HepG2 (cell line): ENCODE data around the gene SYCP2L. TPM values are rescaled to one million over a fixed set of nuclear protein-coding genes. Genes with fewer than 3 reads are reported as not detected.

Experiments
- EZH2 ChIP-seq: conservative IDR thresholded peaks from 2 replicates; pipeline ENCODE4 v1.6.1; 2012; ENCODE audit warnings: mild to moderate bottlenecking, low read depth, low read length, moderate library complexity
- HNRNPUL1 ChIP-seq: fragments of 200-400 bp; formaldehyde crosslinking; IDR thresholded peaks from 2 replicates; pipeline ENCODE4 v1.6.1; 2017; ENCODE audit warnings: low read depth, mild to moderate bottlenecking, low read length, moderate library complexity
- HOXD1 ChIP-seq: sonication (generic); formaldehyde crosslinking; IDR thresholded peaks from 2 replicates; pipeline ENCODE4 v1.5.0; 2020; ENCODE audit warnings: missing genetic modification reagents
- KDM1A ChIP-seq: IDR thresholded peaks from 2 replicates; pipeline ENCODE4 v1.6.1; 2016; ENCODE audit warnings: missing compliant biosample characterization
- KLF13 ChIP-seq: sonication (generic); formaldehyde crosslinking; IDR thresholded peaks from 2 replicates; pipeline ENCODE4 v1.4.0; 2020; ENCODE audit warnings: mild to moderate bottlenecking, missing genetic modification reagents
- PAF1 ChIP-seq: IDR thresholded peaks from 2 replicates; pipeline ENCODE4 v1.6.1; 2016; ENCODE audit warnings: missing genetic modification reagents, missing compliant biosample characterization
- RCOR2 ChIP-seq: IDR thresholded peaks from 2 replicates; pipeline ENCODE4 v1.6.1; 2016; ENCODE audit warnings: missing biosample characterization, missing genetic modification reagents
- RXRB ChIP-seq: IDR thresholded peaks from 2 replicates; pipeline ENCODE4 v1.6.1; 2016; ENCODE audit warnings: borderline replicate concordance, missing genetic modification reagents, missing compliant biosample characterization
- SP5 ChIP-seq: IDR thresholded peaks from 2 replicates; pipeline ENCODE4 v1.6.1; 2016; ENCODE audit warnings: low read depth, borderline replicate concordance
- TFAP4 ChIP-seq: sonication (generic); IDR thresholded peaks from 2 replicates; pipeline ENCODE4 v1.6.1; 2016; ENCODE audit warnings: low read depth, borderline replicate concordance
- TP53 ChIP-seq: sonication (generic); formaldehyde crosslinking; conservative IDR thresholded peaks from 2 replicates; pipeline ENCODE4 v1.4.0; 2020; ENCODE audit warnings: missing genetic modification reagents
- XBP1 ChIP-seq: sonication (generic); formaldehyde crosslinking; IDR thresholded peaks from 2 replicates; pipeline ENCODE4 v1.5.0; 2020; ENCODE audit warnings: missing genetic modification reagents
- ZBED4 ChIP-seq: sonication (generic); formaldehyde crosslinking; IDR thresholded peaks from 2 replicates; pipeline ENCODE4 v1.4.0; 2020; ENCODE audit warnings: missing genetic modification reagents, borderline replicate concordance
- ZNF234 ChIP-seq: sonication (generic); formaldehyde crosslinking; conservative IDR thresholded peaks from 2 replicates; pipeline ENCODE4 v1.5.1; 2020; ENCODE audit warnings: mild to moderate bottlenecking, missing genetic modification reagents
- ZNF275 ChIP-seq: sonication (generic); formaldehyde crosslinking; IDR thresholded peaks from 2 replicates; pipeline ENCODE4 v1.8.0; 2022; ENCODE audit warnings: missing genetic modification reagents, mild to moderate bottlenecking, inconsistent platforms, borderline replicate concordance
- ZNF350 ChIP-seq: sonication (generic); formaldehyde crosslinking; IDR thresholded peaks from 2 replicates; pipeline ENCODE4 v1.4.0; 2020; ENCODE audit warnings: mild to moderate bottlenecking, low read depth, missing genetic modification reagents, borderline replicate concordance
- ZNF788 ChIP-seq: sonication (generic); formaldehyde crosslinking; IDR thresholded peaks from 2 replicates; pipeline ENCODE4 v1.5.0; 2020; ENCODE audit warnings: mild to moderate bottlenecking, missing genetic modification reagents, borderline replicate concordance
- polyA plus RNA-seq, 8 experiments: library from polyadenylated mRNA; depleted of rRNA in 3 of 8; stranded (reverse) in 7 of 8; unstranded in 1 of 8; fragments of >200 nt; fragmentation: Illumina TruSeq in 4 of 8; extraction: Trizol in 4 of 8; gene quantifications; 2 replicates each; pipeline versions ENCODE4 v1.2.1 to v1.2.3, GENCODE V29; 2011 to 2016; ENCODE audit warnings: low read depth in 4 of 8, missing spikeins in 1 of 8, mixed read lengths in 1 of 8; ENCODE audit not compliant: insufficient read depth in 1 of 8
- total RNA-seq, 5 experiments: library from RNA; depleted of rRNA; stranded (reverse); fragments of >200 nt; fragmentation: Illumina TruSeq; extraction: Trizol; gene quantifications; 2 replicates each; pipeline ENCODE4 v1.2.3, GENCODE V29; 2016; ENCODE audit warnings: low read depth in 1 of 5

The SYCP2L gene
- total and polyA plus RNA-seq, 2 of the 13 experiments (the other 11 are each of a cell fraction or from before 2014, with no cell fraction given): 0.22 to 0.54 TPM

GRCh38 chr6:11011787-11012234 lies 125.0 kb downstream of the SYCP2L start (continued):
- no peak for TF ChIP-seq KDM1A (CRISPR knock-in tag)
- no peak for TF ChIP-seq ZNF275 (CRISPR knock-in tag)
- no peak for TF ChIP-seq HOXD1 (CRISPR knock-in tag)
- no peak for TF ChIP-seq ZNF788 (CRISPR knock-in tag)
- TF ChIP-seq TP53 (CRISPR knock-in tag): no peak
- no peak for TF ChIP-seq XBP1
- TF ChIP-seq PAF1 (CRISPR knock-in tag): no peak
- no peak for TF ChIP-seq ZNF350
- no peak for TF ChIP-seq ZNF234 (CRISPR knock-in tag)
- no peak for TF ChIP-seq RXRB (CRISPR knock-in tag)
- TF ChIP-seq RCOR2 (CRISPR knock-in tag): no peak
- TF ChIP-seq HNRNPUL1: no peak
- TF ChIP-seq KLF13 (CRISPR knock-in tag): no peak
- no peak; the same call in 1 of the 2 replicates for TF ChIP-seq ZBED4 (CRISPR knock-in tag)
- TF ChIP-seq EZH2: no peak
- no peak for TF ChIP-seq TFAP4
- peak; percentile 31; the same call in 1 of the 2 replicates for TF ChIP-seq SP5 (CRISPR knock-in tag)
